Epidermal melanocyte (primary cell): ENCODE results near the gene DOCK9.

ENCODE experiments used
- DNase-seq: peaks from one replicate; pipeline ENCODE4 v3.0.0; 2011; ENCODE audit warnings: low spot score; ENCODE audit not compliant: insufficient read length

Gene DOCK9

DNA sequence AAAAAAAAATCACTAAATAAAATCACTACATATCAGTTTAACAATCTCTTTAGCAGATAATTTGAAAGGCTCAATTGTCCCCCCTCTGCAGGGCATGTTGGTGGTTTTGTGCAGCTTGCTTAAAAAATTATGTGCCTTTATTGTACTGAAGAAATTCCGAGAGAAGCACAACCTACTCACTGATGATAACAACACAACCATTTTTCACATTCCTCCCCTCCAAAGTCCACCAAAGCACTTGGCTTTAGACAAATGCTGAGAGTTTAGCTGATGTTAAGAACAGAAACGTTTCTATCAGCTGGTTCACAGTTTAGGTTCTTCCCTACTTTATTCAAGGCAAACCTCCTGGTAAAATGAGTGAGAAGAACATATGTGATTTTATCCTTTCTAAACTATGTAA, 923 bp downstream of the DOCK9 start:
- DNase-seq: no peak

DNA sequence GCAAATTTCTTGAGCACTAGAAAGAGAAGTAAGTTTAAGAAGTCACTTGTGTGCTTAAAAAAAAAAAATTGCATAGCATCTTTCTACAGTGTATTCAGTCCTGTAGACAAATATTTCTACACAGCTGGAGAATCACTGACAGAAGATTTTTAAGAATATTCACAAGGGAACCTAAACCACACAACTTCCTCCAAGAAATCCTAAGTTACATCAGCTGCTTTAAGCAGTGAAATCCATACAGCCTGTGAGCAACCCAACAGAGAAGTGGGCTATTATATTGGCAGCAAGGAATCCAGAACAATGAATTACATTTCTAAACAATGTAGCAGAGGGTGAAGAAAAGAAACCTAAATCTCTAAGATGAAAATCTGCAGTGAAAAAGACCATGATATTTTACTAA, 1.5 kb downstream of the DOCK9 start:
- no peak for DNase-seq

DNA sequence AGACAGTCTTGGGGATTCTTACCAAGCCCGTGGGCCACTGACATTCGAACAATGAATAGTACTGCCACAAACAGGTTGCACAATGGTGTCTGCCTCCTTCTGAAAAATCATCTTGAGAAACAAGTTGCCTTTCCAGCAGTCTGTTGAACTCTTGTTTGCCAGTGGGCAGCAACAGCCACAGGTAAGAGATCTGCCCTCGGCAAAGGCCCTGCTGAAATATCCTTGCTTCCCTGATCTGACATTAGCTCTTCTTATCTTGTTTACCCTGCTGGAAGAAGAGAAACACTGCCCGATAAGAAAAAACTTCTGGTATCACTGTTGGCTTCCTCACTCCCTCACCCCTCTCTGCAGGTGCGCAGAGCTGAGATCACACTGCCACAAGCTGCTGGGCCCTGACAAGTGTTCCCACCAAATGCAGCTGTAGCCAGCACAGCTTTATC, 2.0 kb downstream of the DOCK9 start:
- DNase-seq: no peak

DNA sequence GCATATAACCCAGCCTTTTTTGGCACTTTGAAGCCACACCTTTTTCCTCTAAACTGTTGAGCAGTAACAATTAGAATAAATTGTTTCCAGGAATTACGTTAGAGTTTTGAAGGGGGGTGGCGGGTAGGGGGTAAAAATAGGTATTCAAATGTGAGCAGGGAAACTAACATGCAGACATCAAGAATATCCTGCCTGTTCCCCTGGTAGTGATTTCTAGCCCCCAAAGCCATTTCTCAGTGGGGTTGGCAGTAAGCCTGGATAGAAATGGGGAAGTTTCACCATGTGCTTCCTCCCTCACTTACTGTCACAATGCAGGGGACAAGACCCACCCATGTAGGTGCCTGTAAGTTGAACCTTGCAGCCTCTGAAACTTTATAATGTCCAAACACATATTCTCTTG, 3.8 kb downstream of the DOCK9 start:
- DNase-seq: no peak

DNA sequence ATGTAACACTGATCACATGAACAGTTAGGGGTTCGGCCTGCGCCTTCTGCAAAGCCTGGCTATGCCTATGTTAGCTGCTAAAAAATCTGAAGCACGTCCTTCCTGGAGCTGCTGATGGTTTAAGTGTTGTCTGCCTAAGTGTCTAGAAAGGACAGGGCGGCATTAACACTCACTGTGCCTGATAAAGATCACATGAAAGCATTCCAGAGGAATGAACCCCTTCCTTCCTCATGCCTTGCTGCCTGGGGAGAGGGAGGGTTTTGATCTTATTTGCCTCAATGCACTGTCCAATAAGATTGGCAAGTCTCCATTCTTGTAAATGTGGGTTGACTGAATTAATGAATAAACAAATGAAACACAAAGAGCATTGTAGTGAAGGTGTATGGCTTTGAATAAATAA, 5.2 kb downstream of the DOCK9 start:
- no peak for DNase-seq

DNA sequence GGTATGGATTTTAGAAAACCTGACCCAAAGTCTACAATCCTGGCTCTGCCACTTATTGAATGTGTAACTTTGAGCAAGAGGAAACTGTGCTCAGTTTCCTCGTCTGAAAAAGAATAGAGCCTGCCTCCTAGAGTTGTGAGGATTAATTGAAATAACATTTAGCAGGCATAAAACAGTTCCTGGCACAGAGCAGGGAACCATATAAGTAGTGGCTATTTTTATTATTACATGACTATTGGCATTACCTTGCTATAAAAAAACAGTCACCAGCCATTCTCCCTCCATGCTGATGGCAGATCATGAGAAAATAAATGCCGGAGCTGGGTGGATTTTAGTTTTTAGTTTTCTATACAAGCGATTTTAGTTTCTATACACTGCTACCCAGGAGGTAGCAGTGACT, 5.8 kb downstream of the DOCK9 start:
- DNase-seq: no peak

DNA sequence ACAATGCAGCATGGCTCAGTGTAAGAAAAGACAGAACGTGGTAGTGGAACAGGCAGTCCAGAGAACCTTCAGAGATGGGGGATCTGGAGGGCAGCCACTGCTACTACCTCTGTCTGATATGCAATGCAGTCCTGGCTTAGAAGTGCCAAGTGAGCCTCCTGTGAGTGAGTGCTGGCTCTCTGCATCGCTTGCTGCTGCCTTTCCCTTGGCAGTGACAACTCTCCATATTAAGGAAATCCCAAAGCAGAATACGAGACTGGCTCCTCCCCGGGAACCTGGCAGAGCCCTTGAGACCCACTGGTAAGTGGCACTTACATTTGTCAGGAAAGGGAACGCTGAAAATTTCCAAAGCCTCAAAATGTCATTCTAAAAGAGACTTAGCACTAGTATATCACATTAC, 7.5 kb downstream of the DOCK9 start:
- DNase-seq: no peak

DNA sequence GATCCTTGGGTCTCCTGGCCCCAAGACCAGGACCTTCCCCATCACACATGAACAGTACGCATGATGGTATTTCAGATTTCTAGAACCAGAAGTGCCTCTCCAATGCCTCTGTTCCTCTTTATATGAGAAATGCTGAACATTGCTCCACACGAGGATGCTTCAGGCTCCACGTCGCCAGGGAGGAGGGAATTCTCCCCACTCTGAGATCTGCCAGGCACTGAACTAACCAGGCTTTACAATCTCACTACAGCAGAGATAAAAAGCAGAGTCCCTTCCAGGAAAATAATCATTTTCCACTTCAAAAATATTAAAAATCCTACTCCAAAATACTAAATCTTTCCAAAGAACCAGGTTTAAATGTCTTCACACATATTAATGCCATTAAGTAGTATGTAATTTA, 10.4 kb downstream of the DOCK9 start:
- no peak for DNase-seq

DNA sequence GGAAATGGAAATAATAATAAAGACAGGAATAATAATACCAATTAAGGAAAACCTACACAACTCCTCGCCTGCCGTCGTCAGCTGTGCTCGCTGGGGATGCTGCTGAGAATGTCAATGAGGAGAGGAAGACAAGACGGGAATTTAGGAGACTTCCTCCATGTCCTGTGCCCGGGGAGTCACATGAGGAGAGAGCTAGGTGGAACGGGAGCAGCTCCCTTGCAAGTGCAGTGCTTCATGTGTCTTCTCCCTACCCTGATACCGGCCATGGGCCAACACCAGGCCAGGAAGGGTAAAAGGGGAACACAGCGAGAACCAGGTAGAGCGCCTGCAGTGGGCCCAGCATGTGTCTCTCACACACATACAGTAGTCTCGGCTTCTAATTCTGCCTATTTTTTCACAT, 11.8 kb downstream of the DOCK9 start:
- DNase-seq: no peak

DNA sequence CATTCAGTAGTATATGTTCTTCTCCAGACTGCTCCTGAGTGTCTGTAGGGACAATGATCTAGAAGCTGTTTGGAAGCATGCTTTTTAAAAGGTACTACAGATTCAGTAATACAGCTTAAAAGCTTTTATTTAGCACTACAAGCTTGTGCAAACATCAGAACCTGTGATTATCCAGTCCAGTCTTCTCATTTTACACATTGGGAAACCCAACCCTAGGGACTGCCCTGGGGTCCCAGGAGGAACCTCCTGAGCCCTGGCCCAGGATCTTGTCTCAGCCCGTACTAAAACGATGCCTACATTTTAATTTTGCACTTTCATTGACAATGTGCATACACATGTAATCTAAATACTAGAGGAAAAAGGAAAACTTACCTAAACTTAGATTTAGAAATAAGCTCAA, 12.5 kb downstream of the DOCK9 start:
- no peak for DNase-seq

DNA sequence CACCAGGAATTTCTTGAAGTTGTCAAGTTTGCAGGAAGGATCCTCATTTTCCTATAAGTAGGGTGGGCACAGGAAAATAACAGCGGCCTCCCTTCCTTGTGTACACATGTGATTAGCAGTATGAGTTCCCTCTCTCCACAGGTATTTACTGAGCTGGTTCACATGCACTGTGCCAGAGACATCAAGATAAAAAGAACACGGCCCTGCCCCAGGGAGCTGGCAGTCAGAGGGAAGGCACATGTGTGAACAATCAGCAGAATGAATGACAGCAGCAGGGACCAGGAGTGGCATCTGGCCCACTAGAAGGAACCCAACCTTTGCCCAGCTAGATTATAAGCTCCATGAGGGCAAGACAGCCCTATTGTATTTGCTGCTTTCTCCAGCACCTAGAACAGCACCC, 13.9 kb downstream of the DOCK9 start:
- no peak for DNase-seq

DNA sequence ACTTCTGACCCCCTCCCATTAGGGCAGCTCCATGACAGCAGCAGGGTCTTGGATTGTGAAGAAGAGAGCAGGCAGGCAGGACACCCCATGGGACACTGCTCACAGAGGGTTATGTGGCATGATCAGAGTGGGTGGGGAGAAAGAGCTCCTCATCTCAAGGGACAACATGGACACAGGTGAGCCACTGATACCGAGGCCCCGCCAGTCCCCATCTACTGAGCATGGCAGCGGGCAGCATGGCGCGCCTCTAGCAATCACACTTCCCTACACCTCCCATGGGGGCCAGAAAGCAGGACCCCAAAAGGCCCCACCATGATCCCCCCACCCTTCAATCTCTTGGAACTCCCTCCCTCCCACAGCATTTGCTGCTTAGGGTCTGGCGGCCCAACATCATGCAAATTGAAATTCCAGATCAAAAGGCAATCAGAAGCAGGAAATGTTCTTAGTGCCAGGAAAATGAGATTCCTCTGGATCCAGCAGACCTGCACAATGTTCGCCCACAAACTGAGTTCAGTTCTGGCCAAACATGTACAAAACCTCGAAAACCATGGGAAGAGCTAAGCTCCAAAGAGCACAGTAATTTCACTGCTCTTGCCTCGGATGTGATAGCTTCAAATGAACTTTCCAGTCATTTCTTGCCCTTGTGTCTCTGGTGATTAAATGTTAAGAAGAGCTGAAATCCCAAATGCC, 14.8 kb downstream of the DOCK9 start:
- no peak for DNase-seq

DNA sequence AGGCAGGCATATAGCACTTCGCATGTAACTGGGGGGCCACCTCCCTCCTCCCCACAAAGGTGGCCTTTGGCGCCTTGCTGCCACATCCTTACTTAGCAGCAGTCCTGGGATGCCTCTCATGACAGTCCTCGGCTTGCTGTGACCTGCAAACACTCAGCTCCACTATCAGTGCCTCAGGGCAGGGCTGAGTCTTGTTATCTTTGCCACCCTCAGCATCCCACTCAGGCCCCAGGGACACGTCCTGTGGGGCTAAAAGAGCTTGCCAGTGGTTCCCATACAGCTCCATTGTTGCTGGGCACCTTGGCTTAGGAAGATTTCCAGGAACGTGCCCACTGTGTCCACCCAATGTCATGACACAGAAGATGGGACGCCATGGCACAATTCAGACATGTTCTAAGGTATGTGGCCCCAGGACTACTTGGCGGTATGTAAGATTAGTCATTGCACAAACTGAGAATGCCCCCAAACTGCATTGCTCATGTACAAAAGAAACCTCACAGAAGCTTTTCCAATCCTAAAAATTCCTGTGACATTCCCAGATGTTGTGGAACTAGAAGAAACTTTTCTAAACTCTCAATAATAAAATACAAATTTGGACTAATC, 16.3 kb downstream of the DOCK9 start:
- DNase-seq: no peak

DNA sequence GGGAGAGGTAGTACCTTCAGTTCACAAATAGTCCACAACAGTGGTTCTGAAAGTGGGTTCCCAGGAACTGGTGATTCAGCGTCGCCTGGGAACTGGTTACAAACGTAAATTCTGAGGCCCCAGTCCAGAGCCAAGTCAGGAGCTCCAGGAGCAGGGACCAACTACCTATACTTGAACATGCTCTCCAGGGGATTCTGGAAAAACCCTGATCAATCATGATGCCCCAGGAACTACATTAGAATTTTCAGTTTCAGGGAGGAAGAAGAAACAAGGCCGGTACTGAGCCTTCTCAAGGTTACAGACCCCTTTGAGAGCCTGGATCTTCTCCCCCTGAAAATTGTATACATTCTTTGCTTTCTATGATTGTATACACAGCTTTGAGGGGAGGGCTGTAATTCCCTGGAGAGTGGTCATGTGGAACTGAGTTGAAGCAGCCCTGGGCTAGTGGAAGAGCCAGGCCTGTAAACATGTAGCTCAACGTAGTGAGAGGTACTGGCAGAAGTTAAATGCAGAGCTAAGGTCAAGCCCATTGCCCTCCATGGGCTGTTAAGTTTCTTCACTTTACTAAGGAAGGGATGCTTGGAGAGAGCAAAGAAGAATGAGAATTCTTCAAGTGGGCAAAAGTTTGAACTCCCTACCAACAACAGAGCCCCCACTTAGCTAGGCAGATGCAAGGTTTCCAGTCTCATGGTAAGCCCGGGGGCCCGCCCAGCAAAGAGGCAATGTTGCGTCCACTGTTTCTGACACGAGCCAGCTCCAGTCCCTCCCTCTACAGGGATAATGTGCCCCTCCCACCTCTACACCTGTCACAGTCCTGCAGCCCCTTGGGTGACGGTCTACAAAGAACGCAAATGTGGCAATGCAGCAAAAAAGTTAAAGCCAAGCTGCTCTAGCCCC, 17.0 kb downstream of the DOCK9 start:
- DNase-seq: no peak

DNA sequence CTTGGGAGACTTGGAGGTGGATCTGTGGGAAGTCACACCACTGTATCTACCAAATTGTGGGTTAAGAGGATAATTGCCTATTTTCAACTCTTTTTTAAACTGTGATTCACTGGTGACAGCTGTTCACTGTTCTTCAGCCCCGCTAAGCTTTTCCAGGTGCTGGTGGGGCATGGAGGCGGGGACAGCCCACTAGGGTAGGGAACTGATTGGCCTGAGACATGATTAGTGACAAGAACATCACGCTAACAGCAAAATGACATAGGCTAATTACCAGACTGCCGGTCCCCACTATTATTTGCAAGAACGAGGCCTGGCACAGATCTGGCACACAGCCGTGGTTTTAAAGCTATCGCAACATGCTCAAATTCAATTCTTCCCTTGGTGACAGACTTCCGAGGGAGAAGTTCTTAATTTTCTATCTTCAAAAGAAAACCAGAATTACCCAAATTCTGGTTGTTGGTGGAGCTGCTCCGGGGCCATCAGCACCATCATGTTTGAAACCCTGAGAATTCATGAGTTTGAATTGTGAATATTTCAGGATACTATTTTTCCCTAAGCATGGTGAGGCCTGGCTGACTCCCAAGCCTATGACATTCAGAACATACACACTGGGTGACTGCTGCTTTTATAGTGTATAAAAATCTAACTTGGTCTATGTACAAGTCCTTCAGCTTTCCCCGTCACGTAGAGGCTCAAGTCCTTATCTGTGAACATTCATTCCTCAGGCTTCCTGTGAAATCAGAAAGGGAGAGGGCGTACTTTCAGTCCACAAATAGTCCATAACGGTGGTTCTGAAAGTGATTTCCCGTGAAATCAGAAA, 17.9 kb downstream of the DOCK9 start:
- DNase-seq: no peak

DNA sequence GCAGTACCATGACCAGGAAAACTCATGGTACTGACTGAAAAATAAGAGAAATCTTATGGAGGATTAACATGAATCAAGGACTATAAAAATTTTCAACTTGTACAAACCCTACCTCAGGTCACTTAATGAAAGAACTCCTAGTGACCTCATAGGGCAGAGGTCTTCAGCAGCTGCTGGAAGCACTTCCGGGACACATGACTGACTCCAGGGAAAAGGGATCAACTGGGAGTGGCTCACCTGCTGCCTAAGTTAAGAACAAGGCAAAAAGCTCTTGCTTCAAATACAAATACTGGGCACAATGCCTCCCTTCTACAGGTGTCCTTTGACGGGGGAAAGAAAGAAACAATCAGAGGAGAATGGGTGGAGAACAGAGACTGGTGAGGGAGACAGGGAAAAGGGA, 18.6 kb downstream of the DOCK9 start:
- no peak for DNase-seq

DNA sequence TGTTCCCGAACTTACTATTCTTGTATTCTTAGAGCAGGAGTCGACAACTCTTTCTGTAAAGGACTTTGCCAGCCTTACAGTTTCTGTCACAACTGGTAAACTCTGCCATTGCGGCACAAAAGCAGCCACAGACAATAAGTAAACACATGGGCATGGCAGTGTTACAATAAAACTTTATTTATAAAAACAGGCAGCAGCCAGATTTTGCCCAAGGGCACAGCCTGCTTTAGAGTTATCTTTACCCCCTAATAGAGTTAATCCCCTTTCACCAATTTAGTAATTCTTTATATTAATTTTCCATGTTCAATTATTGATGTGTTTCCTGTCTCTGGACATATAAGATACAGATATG, 19.4 kb downstream of the DOCK9 start:
- no peak for DNase-seq

DNA sequence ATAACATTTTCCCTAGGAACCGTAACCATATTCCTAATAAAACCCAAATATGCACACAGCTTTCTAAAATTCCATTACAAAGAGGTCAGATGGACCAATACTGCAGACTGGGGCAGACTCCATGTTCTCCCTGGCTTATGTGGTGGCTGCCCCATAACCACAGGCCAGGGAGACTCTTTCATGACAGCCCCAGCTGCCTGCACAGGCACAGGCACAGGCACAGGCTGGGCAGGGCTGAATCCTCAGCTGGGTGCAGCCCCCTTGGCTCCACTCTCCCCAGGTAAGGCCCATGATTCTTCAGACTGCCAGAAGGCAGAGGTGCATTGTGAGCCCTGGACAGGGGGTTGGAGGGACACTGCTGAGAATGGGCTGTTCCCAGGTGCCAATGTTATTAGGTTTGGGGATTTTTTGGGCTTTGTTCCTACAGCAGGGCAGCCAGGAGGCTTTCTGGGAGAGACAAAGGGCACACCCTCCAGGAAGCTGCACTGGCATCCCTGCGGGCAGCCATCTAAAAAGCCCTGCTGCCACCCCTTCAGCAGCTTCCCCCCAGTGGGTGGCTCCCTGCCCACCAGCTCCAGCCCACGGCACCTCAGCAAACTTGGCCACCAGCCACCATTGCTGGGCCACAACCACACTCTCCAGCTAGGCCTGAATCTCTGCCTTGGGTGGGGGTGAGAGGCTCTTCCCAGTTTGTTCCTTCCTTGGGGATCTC, 20.0 kb downstream of the DOCK9 start:
- DNase-seq: no peak

DNA sequence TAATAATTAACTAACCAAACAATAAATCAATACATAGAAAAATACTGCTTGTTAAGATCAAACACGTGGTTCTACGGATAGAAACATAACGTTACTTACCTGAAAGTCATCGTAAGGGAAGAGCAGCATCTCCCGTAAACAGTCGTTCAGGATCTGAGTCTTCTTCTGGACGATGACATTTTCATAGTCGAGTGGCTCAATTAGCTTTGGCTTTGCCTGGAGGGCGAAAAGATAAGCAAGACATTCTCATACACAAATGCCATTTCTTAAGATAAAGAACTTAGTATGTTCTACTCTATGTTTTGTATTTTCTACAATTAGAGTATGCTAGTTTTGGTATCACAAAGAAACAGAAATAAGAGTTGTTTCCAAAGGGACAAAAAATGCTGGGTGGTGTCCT, 22.5 kb downstream of the DOCK9 start:
- DNase-seq: no peak

DNA sequence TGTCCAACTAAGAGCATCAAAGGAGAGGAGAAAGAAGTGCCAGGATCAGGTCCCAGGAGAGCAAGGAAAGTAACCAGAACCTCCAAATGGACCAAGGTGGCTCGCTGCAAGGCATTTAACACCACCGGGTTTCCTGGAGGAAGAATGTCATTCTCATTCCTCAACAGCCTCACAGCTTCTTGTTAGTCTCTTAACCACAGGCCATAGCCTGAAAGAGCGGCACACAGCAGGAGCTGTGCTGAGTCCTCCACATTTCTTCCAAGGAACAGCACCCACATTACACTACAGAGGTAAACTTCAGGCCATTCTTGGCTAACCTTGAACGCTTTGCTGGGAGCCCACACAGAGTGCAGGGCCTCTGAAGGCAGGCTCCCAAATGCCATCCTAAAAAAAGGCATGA, 23.6 kb downstream of the DOCK9 start:
- no peak for DNase-seq

DNA sequence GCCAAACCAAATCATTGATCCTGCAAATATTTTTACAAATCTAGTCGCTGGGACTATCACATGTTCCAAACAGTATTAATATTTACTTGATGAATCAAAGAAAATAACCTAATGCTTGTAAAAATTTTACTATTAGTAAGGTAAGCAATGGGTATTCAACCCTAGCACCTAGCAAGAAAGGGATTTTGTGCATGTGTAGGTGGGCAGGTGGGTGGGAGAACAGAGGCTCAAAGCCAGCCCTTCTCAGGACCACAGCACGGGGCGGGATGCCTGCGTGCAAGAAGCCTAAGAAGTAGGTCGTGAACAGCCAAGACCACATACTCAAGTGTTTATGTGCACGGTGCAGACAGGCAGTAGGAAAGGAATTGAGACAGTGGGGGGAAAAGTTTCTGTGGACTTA, 26.6 kb downstream of the DOCK9 start:
- DNase-seq: no peak
